ENCODE measurements around the gene ANKMY1.

Gene ANKMY1

DNA sequence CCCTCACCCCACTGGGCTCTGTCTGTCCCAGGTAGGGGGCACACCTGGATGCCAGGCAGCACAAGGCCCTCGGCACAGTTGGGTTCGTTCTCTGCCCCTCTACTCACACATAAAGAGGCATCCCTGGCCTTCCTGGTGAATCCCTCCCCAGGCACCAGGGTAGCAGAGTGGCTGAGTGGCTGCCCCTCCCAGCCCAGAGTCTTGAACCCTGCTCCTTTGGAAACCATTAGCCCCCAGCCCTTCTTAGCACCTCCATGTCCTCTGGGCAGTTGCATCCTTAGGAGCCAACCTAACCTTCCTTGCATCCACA lies 120.3 kb downstream of the ANKMY1 start:
- no peak for DNase-seq (ENCODE audit: low read depth in 2 of 3, low spot score in 2 of 3)

DNA sequence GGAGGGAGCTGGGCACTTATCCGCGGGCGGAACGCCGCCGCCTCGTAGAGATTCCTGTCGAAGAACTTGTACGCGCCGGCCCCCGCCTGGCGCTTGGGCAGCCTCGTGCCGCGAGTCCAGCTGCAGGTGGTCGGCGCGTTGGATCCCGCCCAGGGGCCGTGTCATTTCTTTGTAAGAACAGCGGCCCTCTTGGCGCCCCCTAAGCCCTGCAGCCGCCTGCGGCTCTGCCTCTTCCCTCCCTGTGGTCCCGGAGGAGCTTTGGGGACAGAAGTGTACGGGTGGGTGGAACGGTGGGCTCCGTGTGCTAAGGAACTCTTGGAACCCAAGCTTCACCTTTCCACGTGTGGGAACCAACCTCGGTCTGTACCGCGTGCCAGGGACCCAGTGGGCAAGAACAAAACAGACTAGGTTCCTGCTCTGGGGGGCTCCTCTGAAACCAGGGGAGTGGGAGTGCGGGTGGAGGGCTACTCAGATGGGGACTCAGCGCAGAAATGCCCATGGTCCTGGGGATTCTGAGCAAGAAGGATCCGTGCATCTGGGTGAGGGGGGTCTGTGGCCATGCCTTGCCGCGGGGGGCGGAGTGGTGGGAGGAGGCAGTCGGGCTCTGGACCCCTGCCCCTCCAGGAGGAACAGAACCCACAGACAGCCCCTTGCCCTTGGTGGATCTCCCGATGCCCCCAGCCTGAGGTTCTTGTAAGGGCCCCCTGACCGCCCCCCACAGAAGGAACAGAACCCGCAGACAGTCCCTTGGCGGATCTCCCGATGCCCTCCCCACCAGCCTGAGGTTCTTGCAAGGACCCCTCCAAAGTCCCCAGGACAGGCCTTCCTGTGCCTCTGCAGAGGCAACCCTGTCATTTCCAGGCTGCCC lies 120.9 kb downstream of the ANKMY1 start:
- no peak for DNase-seq (ENCODE audit: low read depth in 2 of 3, low spot score in 2 of 3)

DNA sequence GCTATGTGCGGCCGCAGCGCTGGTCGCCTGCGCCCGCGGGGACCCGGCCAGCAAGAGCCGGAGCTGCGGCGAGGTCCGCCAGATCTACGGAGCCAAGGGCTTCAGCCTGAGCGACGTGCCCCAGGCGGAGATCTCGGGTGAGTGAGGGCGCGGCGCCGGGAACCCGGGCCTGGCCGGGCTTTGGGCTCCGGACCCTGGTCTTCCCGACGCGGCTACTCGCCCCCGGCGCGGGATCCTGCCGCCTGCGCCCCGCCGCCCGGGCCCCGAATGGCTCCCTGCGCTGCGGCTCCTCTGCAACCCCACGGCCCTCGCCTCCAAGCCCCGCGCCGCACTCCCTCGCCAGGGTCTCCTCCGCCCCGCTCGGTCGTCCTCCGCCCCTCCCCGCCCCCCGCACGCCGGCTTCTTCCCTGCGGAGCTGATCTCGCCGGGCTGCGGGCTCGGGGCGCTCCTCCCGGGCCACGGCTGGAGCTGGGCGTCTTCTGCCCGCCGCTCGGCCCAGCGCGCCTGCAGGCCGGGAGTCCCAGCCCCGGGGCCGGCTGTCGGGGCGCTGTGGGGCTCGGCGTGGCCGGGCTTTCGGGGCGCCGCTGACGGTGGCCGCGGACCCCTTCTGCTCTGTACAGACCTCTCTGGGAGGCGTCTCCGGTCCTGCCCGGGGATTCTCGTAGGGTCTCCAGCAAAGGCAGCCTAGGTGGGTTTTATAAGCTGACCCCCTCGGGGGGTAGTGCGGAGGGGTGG lies 121.7 kb downstream of the ANKMY1 start:
- no peak for DNase-seq (ENCODE audit: low read depth in 2 of 3, low spot score in 2 of 3)

DNA sequence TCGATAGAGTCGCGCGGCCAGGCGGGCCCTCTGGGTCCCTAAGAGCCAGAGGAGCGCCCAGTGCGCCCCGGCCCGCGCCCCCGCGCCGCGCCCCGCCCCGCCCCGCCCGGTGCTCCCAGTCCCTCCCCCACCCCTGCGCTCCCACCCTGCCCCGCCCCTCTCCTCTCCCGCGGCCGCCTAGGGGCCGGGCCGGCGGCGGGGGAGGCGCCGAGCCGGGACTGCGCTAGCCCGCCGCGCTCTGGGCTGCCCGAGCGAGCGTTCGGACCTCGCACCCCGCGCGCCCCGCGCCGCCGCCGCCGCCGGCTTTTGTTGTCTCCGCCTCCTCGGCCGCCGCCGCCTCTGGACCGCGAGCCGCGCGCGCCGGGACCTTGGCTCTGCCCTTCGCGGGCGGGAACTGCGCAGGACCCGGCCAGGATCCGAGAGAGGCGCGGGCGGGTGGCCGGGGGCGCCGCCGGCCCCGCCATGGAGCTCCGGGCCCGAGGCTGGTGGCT lies 122.3 kb downstream of the ANKMY1 start, which contains the start of gene GPC1:
TSS of gene GPC1 (plus strand) at position 207 of the 491 bp plus-strand sequence. CDS start at position 463, 256 bp downstream.
- DNase-seq (ENCODE audit: low read depth in 2 of 3, low spot score in 2 of 3) = no peak

DNA sequence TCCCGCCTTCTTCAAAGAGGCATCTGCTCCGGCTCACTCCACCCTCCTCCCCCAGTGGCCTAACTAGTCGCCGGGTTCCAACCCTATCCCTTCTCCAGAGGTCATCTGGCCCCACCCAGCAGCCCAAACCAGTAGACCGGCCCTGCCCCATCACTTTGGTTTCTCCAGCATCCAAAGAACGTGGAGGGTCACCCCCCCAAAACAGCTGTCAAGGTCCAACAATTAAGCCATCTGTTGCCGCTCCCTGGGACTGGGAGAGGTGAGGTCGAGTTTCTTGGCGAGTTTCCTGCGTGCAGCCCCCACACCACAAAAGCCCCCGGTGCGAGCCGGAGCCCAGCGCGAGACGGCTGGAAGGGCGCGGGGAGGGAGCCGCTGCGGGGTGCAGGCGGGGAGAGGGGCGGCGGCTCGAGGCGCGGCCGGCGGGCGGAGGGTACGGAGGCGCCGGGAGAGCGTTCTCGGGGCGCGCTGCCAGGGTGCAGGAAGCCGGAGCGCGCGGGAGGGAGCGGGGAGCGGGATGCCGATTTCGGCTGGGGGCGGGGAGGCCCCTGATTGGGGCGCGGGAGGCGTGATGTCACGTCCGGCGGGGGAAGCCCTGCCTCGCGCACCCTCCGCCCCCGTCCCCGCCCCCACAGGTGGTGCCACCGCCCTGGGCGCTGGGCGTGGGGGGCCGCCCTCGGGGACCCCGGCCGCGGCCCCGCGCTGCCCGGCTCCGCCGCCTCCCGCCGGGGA lies 122.9 kb downstream of the ANKMY1 start:
- peak; percentile 61 to 71 (median 62) for DNase-seq (ENCODE audit: low read depth in 2 of 3, low spot score in 2 of 3)

DNA sequence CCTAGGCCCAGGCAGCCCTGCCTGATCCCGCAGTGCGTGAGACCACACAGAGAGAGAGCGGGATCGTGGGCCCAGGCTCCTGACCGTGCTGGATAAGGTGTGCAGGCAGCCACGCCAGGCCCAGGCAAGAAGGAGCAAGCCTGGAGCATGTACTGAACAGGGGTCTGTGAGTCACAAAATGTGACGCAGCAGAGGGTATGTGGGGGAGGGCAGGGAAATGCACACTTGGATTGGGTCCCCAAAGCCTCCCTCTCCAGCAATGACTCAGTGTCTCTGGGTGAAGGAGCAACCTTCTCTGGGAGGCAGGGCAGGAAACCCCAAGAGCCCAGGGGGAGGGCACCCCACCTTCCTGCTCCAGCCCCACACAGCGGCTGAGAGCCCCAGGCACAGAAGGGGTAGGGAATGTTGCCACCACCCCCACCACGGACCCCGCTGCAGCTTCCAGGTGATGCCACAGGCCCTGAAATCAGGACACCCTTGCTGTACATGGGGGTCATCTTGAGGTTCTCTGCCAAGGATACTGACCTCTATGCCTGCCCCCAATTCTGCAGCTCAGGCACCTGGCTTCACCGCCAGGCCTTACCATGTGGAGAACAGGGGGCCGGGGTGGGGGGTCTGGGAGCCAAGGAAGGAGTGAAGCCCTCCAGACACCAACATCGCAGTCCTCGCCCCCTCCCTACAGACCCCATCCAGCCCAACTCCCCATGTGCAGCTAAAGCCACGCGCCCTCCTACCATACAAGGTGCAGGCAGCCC lies 123.6 kb downstream of the ANKMY1 start:
- DNase-seq (ENCODE audit: low read depth in 2 of 3, low spot score in 2 of 3) = no peak

DNA sequence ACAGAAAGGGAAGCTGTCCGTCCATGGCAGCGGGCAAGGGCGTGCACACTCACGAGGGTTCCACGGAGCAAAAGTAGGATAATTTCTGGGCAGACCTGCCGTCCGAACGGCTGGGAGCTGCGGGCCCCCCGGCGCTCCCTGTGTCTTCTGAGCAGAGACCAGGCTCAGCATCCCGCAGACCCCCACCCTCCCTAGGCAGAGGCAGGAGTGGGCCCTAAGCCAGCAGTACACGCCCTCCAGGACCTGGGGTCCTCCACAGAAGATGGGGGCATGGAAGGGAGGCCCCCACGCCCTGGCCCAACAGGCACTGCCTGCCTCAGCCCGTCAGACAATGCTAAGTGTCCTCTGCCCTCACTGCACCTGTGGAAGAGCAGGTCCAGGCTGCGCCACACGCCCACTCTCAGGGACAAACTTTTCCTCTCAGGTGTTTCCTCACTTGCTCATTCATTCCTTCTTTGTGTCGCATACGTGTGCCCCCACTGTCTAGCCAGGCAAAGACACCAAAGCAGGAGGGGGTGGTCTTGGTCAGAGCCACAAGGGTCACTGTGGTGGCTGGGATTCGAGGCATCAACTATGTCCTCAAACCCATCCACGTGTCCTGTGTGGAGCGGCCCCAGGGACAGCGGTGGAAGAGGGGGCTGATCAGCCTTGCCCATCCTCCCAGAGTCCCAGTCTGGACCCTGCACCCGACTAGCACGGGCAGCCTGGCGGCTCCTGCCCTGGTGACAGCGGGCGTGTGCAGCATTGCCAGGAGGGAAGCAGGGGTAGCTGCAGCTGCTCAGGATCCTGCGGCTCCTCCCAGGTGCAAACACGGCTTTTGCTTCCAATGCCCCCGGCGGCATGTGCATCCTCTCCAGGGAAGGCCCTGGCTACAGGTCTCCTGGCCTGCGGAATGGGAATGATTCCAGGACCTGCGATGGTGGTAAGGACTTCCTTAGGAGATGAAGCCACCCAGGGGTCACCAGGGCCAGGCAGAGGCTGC lies 124.7 kb downstream of the ANKMY1 start:
- DNase-seq (ENCODE audit: low read depth in 2 of 3, low spot score in 2 of 3) = no peak

DNA sequence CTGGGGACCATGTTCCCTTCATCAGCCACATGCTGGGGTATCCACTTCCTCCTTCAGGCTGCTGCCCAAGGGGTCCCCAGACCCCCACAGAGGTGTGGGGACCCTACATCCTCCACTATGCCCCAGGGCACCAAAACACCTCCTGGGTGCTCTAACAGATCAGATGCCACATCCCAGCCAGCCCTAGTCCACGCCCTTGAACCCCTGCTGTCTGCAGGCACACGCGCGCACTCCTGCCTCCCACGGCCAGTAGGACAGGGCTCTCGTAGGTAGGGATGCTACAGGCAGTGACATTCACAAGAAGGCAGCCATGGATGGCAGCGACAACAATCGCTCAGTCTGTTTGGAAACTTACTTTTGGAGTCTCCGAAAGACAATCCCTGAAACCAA lies 125.4 kb downstream of the ANKMY1 start:
- DNase-seq (ENCODE audit: low read depth in 2 of 3, low spot score in 2 of 3) = no peak

DNA sequence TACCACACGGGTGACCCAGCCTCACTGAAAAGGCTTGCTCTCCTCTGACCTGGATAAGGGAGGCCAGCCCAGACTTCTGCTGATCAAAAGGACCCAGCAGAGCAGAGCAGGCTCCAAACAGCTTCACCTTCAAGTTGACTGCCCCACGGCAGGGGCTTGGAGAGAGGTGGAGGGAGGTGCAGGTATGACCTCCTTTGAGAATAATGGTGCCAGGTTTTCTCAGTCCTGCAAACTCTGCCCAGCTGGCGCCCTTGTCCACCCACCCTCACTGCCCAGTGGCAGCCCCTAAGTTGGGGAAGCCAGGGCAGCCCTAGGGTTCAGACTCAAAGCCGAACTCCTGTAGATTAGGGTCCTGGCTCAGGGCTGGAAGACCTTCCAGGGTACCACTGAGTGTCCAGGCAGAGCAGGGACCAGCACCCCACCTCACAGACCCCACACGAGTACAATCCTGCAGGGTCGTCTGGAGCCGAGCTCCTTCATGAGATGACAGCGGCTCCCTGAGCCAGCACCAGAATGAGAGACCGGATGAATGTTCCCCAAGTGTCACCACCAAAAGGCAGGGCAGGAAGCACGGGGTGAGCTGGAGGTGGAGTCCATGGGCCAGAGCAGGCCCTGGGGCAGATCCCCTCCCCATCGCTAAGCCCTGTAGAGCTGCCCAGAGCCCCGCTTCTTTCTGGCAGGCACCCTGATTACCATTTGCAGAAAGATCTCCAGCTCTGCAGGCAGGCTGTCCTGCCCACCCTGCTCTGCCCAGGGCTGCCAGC lies 125.9 kb downstream of the ANKMY1 start:
- no peak for DNase-seq (ENCODE audit: low read depth in 2 of 3, low spot score in 2 of 3)

DNA sequence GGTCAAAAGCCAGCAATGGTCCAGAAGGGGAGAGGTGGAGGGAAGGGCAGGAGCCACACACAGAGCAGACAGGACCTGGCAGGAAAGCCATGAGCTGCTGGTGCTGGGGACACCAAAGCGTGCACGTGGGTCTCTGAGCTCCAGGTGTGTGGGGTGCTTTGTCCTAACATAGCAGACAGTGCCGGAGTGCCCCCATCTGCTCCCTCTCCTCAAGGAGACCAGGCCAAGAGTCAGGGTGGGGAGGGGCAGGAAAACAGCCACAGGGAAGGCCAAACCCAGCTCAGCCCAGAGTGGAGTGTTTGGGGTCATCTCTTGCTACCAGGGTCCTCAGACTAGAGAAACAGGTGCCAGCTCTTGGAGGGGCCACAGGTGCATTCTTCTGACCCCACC lies 126.5 kb downstream of the ANKMY1 start:
- no peak for DNase-seq (ENCODE audit: low read depth in 2 of 3, low spot score in 2 of 3)

DNA sequence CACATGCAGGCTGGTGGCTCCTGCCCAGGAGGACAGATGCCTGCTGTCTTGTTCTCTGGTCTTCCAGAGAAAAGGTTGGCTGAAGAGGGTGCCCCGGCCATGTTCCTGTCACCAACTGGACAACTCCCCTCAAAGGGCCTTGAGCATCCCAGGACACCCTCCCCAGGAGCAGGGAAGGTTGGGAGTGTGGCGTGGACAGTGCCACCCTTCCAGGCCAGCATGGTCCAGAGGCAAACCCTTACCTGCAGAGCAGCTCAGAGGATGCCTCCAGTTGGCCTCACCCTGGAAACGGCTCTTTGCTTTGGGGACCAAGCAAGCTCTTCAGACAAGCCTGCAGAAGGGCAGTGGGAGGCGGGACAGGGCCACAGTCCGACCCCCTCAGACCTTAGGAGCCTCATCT lies 127.2 kb downstream of the ANKMY1 start:
- DNase-seq (ENCODE audit: low read depth in 2 of 3, low spot score in 2 of 3) = no peak

DNA sequence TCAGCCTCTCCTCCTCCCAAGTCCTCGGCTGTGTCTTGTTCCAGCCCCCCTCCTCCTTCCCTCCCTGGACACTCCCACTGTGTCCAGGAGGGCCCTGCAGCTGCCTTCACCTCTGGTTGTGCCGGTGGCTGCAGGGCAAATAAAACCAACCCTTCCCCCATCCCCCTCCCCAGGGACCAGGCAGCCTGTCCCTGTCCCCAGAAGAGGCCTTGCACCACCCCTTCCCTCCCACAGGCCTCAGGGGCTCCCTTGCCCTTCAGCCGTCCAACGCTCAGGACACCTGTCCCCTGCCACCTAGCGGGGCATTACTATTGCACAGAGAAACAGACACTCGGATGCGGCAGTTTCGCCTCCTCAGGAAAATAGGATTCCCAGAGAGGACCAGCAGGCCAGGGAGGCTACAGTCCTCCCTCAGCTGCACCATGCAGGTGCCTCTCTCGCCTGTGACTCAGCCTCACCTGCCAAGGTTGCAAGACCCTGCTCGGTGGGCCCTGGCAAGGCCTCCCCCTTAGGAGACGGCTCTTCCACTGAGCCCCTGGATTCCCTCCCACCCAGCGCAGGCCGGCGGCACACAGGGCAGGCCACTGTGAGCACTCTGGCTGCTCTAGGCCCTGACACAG lies 127.8 kb downstream of the ANKMY1 start:
- no peak for DNase-seq (ENCODE audit: low read depth in 2 of 3, low spot score in 2 of 3)

Measured in activated CD8-positive, alpha-beta memory T cell treated with anti-CD3 and anti-CD28 coated beads for 48 hours (primary cell).